HG02973 (cell line): Measurements from ENCODE around the gene BRD3OS.

ENCODE experiments used
- ATAC-seq: cut with Tn5 transposase; IDR thresholded peaks from one replicate; pipeline ENCODE4 v1.9.1; 2021; ENCODE audit warnings: moderate library complexity; ENCODE audit not compliant: unreplicated experiment

BRD3OS gene

GRCh38 chr9:134032456-134033222 lies 7.4 kb downstream of the BRD3OS start:
- ATAC-seq, result no peak

- ATAC-seq, result no peak
These were observed 8.4 kb downstream of the BRD3OS start for GRCh38 chr9:134033516-134034214.

- ATAC-seq, result no peak
These were observed 9.1 kb downstream of the BRD3OS start for GRCh38 chr9:134034215-134035040.

DNA sequence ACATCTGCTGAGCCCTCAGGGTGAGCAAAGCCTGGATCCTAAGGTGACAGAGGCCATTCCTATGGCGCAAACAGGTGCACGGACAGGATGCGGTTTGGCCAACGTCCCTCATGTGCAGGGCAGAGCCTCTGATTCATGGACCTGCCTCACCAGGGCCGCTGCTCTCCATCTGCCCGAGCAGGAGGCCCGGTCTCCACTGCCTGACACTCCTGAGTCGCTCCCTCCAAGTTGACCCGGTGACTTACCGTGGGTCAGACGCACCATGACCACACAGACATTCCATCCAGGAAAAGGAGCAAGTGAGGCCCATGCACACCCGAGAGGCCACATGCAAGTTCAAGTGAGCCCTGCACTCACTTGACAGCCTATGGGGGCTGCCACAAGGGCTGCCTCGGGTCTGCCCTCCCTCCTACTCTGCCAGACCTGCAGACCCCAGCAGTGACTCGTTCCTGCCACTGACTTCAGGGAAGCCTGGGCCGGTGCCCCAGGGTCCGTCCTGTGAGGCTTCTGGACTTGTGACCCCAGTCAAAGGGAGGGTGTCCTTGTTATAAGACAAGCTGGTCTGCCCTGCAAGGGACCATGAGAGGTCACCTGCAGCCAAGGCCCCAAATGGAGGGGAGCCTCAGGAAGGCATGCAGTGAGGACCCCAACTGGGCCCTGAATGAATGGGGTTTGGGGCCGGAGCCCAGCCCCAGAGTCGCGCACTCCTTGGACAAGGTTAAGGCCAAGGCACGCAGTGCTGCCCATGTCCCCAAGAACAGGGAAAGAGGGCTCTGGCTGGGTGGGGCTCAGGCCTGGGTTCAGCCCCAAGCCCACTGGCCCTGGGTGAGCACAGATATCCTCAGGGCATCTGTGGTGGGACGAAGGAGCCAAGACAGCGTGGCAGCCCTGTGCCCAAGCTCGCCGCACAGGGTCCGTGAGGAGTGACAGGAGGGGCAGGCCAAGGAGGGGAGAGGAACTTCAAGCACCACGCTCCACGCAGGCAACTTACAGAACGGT lies 10.1 kb downstream of the BRD3OS start:
- no peak for ATAC-seq

DNA sequence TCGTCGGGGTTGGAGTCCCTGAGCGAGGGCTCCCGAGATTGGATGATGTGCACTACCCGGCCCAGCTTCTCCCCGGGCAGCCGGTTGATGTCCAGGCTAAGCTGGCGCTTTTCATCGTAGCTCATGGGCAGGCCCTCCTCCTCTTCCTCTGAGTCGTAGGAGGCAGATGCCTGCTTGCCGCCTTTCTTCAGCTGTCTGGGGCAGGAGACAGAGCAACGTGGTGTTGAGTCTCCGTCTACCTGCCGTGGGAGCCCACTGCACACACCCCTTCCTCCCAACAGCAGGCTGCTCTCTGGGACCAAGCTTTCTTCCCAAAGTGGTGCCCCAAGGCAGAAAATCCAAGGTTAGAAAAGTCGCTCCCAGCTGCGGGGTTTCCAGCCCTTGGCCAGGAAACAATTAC lies 10.8 kb downstream of the BRD3OS start:
- ATAC-seq, result no peak

GRCh38 chr9:134037641-134038040 lies 12.4 kb downstream of the BRD3OS start:
- ATAC-seq, result no peak

DNA sequence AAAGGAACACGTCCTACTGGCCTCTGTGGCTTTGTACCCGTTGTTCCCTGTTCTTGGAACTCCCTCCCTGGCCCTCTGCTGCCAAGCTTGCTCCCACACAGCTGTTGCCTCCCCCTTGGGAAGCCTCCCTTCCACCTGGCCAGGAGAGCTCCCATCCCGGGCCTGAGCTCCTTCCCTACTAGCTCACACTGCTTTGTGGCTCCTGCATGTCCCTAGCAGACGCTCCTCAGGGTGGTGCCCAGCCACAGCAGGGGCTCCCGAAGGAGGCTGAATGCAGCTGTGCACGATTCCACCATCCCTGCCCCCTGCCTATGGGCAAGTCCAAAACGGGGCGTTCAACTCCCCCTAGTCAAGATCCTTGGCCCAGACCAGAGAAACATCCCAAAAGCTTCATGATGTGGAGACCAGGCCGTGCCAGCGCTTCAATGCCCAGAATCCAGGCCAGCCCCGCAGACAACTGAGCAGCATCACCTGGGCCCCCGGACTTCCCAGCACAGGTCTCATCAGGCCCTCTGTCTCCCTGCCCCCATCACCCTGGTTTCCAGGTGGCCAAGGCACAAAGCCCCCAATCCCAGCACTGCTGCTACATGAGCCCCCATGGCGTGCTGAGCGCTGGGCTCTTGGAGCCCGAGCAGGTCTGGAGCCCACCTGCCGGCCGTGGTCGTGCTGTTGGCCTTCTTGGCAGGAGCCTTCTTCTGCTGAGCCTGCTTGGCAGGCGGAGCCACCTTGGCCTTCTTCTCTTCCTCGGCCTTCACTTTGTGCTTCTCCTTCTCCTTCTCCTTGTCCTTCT lies 14.3 kb downstream of the BRD3OS start:
- ATAC-seq, result no peak

GRCh38 chr9:134040176-134040565 lies 14.9 kb downstream of the BRD3OS start:
- no peak for ATAC-seq

DNA sequence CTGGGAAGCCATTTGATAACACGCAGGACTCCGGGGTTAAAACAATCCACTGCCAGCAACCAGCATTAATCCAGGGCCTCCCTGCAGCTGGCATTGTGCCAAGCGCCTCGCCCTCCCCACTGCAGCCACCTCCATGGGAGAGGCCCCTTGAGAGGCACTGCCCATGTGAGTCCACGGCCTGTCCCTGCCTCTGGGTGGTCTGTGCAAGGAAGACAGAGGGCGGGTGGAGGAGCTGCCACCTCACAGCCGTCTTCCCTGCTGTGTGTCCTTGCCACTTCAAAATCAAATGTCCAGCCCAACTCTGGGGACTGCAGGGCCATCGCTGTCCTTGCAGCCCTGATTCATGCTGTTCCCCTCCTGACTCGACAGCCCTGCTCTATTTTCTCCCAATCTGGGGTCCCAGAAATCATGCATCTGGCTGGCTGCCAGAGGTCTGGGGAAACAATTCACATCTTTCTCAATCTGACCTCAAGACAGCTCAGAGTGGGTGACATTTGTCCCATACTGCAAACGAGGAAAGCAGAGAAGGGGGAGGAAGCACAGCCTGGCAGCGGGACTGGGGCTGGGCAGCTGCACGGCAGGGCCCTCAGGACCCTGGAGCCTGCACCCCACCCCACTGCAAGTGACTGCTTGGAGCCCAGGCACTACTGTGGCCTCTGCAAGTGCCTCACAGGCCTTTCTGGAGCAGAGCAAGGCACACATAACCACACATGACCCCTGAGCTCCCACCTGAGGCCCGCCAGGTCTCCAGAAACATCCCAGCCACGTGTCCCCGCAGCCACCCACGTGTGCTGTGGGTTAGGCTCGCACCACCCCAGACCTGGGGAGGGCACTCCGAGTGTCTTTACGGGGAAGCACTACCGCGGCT lies 15.7 kb downstream of the BRD3OS start:
- ATAC-seq, result no peak

GRCh38 chr9:134041649-134041962 lies 16.3 kb downstream of the BRD3OS start:
- ATAC-seq, result no peak

- no peak for ATAC-seq
These were observed 18.3 kb downstream of the BRD3OS start for GRCh38 chr9:134043531-134043988.

DNA sequence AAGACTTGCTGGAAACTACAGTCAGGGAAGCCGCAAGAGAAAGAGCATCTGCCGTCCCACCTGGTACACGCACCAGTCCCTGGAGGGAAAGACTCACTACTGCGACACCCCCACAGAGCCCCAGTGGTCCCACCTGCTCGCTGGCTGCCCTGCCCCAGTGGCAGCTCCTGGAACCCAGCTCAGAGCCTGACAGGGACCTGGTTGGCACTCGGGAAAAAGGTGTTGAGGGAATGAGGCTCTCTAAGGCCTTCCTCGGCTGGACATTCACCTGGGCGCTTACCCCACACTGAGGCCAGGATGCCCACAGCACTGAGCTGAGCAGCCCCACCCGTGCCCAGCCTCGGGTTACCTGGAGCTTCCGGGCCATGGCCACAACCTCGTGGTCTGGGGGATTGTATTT lies 19.7 kb downstream of the BRD3OS start:
- ATAC-seq, result no peak

DNA sequence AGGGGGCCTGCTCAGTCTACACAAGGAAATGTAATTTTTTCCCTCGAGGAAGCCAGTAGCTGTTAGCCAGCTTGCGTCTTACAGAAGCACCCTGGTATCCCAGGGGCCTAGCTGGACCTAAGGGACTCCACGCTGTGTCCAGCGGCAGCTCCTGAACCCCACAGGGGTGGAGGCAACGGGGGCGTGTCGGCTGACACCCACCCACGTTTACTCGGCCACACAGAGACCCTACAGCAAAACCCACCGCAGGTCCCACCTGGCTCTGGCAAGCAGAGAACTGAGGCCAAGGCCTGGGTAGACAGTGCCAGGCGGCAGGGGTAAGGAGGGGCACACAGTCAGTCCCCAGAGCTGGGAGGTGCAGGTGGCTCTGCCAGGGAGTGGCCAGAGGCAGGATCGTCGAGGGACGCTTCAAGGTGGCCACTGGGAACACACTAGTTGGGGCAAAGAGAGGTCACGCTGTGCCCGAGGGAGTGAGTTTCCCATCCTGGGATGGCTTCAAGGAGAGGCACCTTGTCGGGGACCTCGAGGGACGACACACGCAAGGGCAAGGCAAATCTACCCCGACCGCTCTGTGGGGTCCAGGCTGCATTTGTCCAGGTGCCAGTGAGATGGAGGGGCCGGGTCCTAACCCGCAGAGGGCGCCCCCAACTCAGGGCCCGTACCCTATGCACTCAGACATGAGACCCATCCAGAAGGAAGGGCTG lies 20.7 kb downstream of the BRD3OS start:
- no peak for ATAC-seq

GRCh38 chr9:134046894-134047681 lies 21.8 kb downstream of the BRD3OS start:
- no peak for ATAC-seq

DNA sequence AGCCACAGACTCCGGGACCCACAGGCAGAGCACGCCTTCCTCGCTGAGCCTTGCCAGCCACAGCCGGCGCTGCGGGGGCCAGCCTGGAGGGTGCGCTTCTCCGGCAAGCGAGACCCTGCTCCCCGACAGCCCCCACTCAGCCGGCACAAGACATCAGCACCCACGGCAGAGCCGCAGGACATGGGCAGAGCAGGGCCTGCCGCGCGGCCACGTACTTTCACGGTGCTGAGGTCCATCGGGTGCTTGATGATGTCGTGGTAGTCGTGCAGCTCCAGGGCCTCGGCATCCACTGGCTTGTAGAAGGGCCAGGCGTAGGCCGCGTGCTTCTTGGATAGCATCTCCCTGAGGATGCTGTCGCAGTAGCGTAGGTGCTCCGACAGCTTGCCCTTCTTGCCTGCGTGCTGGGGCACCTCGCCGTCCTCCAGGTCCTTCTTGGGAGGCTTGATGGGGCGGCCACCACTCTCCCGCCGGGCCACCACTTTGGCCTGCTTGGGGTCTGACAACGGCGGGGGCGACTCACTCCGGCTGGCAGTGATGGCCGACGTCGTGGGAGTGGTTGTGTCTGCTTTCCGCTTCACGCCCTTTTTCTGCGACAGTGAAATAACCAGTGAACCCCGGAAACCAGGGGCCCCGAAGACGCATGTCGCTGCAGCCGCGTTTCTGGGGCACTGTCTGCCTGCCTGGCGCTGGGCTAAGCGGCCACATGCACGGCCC lies 22.7 kb downstream of the BRD3OS start:
- ATAC-seq, result no peak

DNA sequence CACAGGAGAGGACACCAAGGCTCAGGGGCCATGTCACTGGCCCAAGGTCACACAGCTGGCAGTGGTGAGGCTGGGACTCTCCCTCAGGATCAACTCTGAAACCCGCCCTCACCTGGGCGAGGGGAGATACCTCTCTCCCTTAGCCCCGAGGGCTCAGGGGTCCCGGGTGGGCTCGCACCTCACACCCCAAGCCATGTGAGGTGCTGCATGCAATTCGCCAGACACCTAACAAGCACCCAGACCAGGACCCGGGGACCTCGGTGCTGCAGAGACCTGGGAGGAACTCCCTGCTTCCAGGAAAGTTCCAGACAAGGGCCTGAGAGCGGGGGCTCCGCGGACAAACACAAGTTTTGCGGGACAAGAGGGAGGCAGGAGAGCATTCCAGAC lies 23.3 kb downstream of the BRD3OS start:
- ATAC-seq, result no peak

GRCh38 chr9:134049236-134049635 lies 24.0 kb downstream of the BRD3OS start:
- ATAC-seq, result no peak
